Mucosa of stomach (tissue), 1 donor: ENCODE measurements around the gene BRICD5.

Experiments used
- H3K27me3 ChIP-seq: one replicate; pipeline ENCODE4 v1.7.0; 2013; ENCODE audit warnings: mild to moderate bottlenecking, low read length; ENCODE audit not compliant: control insufficient read depth, insufficient read depth
- H3K36me3 ChIP-seq: one replicate; pipeline ENCODE4 v1.7.0; 2013; ENCODE audit warnings: low read length; ENCODE audit not compliant: control insufficient read depth, insufficient read depth
- H3K4me1 ChIP-seq: one replicate; pipeline ENCODE4 v1.7.0; 2013; ENCODE audit warnings: mild to moderate bottlenecking, low read length; ENCODE audit not compliant: control insufficient read depth, insufficient read depth
- H3K4me3 ChIP-seq: one replicate; pipeline ENCODE4 v1.7.0; 2013; ENCODE audit warnings: low read length
- H3K9ac ChIP-seq: one replicate; pipeline ENCODE4 v1.7.0; 2013; ENCODE audit warnings: mild to moderate bottlenecking, low read length, moderate library complexity
- H3K9me3 ChIP-seq: one replicate; pipeline ENCODE4 v1.7.0; 2013; ENCODE audit warnings: mild to moderate bottlenecking, low read length, moderate library complexity; ENCODE audit not compliant: control insufficient read depth
- donor health status: Pancreatic carcinoma.

The BRICD5 gene

GRCh38 chr16:2190002-2190658, 20.5 kb downstream of the BRICD5 start:
- Histone ChIP-seq H3K9ac (no peak overlapping the region), H3K4me1 (peaks cover 3% of the 10 kb centered on the region), H3K36me3 (no peaks in the 10 kb centered on the region)

GRCh38 chr16:2189252-2189893, 21.3 kb downstream of the BRICD5 start:
- Histone ChIP-seq H3K27me3 (peaks cover 5% of the 10 kb centered on the region), H3K9ac (no peak overlapping the region), H3K36me3 (no peaks in the 10 kb centered on the region), H3K4me3 (no peak overlapping the region), H3K4me1 (no peaks in the 10 kb centered on the region), H3K9me3 (no peaks in the 10 kb centered on the region)

More at GRCh38 chr16:2190002-2190658, 20.5 kb downstream of the BRICD5 start:
- Histone ChIP-seq H3K27me3 (peaks cover 13% of the 10 kb centered on the region), H3K9me3 (no peaks in the 10 kb centered on the region), H3K4me3 (no peak overlapping the region)

DNA sequence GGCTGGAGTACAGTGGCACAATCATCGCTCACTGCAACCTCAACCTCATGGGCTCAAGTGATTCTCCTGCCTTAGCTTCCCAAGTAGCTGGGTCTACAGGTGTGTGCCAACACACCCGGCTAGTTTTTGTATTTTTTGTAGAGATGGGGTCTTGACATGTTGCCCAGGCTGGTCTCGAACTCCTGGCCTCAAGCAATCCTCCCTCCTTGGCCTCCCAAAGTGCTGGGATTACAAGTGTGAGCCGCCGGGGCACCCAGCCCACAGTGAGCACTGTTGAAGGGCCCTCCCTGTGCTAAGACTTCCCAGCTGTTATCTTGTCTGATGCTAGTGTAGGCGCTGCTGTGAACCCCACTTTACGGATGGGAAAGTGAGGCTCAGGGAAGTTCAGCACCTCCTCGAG, 22.3 kb downstream of the BRICD5 start:
- Histone ChIP-seq H3K4me1 (no peaks in the 10 kb centered on the region), H3K27me3 (no peaks in the 10 kb centered on the region), H3K9ac (no peak overlapping the region), H3K4me3 (no peak overlapping the region), H3K9me3 (no peaks in the 10 kb centered on the region), H3K36me3 (no peaks in the 10 kb centered on the region)

GRCh38 chr16:2187212-2187611, 23.5 kb downstream of the BRICD5 start:
- H3K4me3 ChIP-seq = no peak overlapping the region
- no peaks in the 10 kb centered on the region for H3K4me1 ChIP-seq

DNA sequence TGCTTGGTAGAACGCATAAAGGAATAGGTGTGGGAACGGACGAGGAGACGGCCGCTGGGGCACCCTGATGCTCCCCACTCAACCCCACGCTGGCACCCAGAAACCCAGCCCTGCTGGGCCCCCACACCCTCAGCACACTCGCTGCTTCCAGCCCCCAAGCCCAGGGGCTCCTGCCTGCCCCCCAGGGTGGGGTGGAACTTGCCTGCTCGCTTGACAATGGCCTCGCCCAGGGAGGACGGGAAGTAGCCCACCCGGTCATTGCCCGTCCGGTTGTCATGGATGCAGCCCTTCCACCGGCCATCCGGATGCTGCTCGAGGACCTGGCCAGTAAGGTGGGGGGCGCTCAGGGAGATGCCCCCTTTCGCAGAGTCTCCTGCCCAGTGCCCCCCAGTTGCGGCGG, 24.2 kb downstream of the BRICD5 start:
- no peak overlapping the region for H3K9ac ChIP-seq
- no peak overlapping the region for H3K4me3 ChIP-seq
- no peaks in the 10 kb centered on the region for H3K27me3 ChIP-seq
- H3K4me1 ChIP-seq = no peaks in the 10 kb centered on the region
- no peaks in the 10 kb centered on the region for H3K9me3 ChIP-seq
- H3K36me3 ChIP-seq = no peaks in the 10 kb centered on the region

More at GRCh38 chr16:2187212-2187611, 23.5 kb downstream of the BRICD5 start:
- H3K9ac ChIP-seq = no peak overlapping the region
- H3K36me3 ChIP-seq = no peaks in the 10 kb centered on the region
- no peaks in the 10 kb centered on the region for H3K27me3 ChIP-seq
- H3K9me3 ChIP-seq = no peaks in the 10 kb centered on the region

- Histone ChIP-seq H3K9ac (no peak overlapping the region), H3K36me3 (no peaks in the 10 kb centered on the region), H3K4me3 (no peak overlapping the region), H3K9me3 (no peaks in the 10 kb centered on the region), H3K4me1 (no peaks in the 10 kb centered on the region), H3K27me3 (no peaks in the 10 kb centered on the region)
These were observed 24.6 kb downstream of the BRICD5 start for GRCh38 chr16:2186064-2186463.

DNA sequence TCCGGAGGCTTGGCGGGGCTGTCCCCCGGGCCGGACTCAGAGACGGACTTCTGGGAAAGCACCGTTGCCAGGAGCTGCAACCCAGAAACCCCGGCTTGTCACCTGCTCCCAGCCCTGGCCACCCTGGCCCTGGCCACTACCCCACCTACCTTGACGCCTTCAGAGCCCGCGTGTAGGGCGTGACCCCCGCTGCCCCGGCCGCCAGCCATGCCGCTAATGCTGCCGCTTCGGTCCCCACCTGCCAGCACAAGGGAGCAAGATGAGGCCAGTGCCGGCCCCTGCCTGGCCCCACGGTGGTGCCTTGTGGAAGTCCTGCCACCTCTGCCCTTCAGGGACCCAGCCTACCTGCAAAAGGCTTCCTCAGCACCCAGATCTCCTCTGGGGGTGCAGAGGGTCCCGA, 25.7 kb downstream of the BRICD5 start:
- H3K4me1 ChIP-seq = no peaks in the 10 kb centered on the region
- H3K9ac ChIP-seq = no peak overlapping the region
- H3K27me3 ChIP-seq = no peaks in the 10 kb centered on the region
- no peaks in the 10 kb centered on the region for H3K36me3 ChIP-seq
- H3K9me3 ChIP-seq = no peaks in the 10 kb centered on the region
- no peak overlapping the region for H3K4me3 ChIP-seq

GRCh38 chr16:2184346-2184745, 26.3 kb downstream of the BRICD5 start:
- H3K36me3 ChIP-seq = no peaks in the 10 kb centered on the region
- H3K9ac ChIP-seq = no peak overlapping the region
- H3K27me3 ChIP-seq = no peaks in the 10 kb centered on the region
- H3K4me3 ChIP-seq = no peak overlapping the region
- H3K9me3 ChIP-seq = no peaks in the 10 kb centered on the region
- H3K4me1 ChIP-seq = no peaks in the 10 kb centered on the region

- H3K9me3 ChIP-seq = no peaks in the 10 kb centered on the region
- no peaks in the 10 kb centered on the region for H3K36me3 ChIP-seq
- no peak overlapping the region for H3K9ac ChIP-seq
- no peaks in the 10 kb centered on the region for H3K27me3 ChIP-seq
- H3K4me3 ChIP-seq = no peak overlapping the region
- no peaks in the 10 kb centered on the region for H3K4me1 ChIP-seq
These were observed 27.0 kb downstream of the BRICD5 start for GRCh38 chr16:2183671-2184070.

- H3K4me3 ChIP-seq = no peak overlapping the region
- H3K36me3 ChIP-seq = no peaks in the 10 kb centered on the region
- H3K9ac ChIP-seq = no peak overlapping the region
- no peaks in the 10 kb centered on the region for H3K9me3 ChIP-seq
- no peaks in the 10 kb centered on the region for H3K27me3 ChIP-seq
- H3K4me1 ChIP-seq = no peaks in the 10 kb centered on the region
These were observed 28.7 kb downstream of the BRICD5 start for GRCh38 chr16:2181952-2182351.

DNA sequence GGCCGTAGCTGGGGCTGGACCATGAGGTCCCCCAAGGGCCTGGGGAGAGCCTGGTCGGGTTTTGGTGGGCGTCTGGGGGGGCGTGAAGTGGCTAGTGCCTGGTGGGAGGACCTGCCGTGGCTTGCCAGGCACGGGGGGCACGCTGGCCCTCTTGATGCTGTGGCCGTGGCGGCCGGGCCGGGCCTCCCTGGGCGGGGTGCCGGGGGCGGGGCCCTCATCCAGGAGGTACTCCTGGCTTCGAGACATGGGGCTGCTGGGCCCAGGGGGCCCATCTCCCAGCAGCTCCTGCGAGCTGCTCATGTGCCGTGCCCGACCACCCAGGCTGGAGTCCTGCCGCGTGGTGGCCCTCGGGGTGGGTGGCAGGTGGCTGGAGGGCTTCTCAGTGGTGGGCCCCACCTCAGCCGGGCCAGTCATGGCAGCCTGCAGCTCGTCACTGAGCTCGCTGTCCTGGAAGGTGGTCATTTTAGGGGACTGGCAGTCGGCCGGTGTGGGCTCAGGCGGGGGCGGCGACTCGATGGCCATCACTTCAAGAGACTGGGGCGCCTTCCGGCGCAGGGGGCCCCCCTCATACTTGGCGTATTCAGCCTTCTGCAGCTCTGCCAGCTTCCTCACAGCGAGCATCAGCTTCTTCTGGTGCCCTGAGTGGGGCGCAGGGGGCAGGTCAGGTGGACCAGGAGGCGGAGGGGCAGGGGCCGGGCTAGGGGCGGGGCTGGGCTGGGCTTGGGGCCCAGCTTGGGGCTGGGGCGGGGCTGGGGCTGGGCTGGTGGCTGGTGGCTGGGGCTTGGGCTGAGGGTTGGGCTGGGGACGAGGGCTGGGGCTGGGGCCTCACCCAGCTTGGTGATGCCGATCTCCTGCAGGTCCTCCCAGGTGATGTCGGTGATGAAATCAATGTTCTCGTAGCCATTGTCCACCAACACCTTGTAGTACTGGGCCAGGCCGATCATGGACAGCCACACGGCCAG, 29.4 kb downstream of the BRICD5 start:
- Histone ChIP-seq H3K4me1 (no peaks in the 10 kb centered on the region), H3K36me3 (no peaks in the 10 kb centered on the region), H3K27me3 (no peaks in the 10 kb centered on the region), H3K9me3 (no peaks in the 10 kb centered on the region), H3K9ac (no peak overlapping the region), H3K4me3 (no peak overlapping the region)

GRCh38 chr16:2180461-2180860, 30.2 kb downstream of the BRICD5 start:
- Histone ChIP-seq H3K9ac (no peak overlapping the region), H3K27me3 (no peaks in the 10 kb centered on the region), H3K9me3 (no peaks in the 10 kb centered on the region), H3K4me1 (no peaks in the 10 kb centered on the region), H3K4me3 (no peak overlapping the region), H3K36me3 (no peaks in the 10 kb centered on the region)
